OCI-LY7 (cell line): ENCODE data around the gene GALNT5. TPM values are rescaled to one million over a fixed set of nuclear protein-coding genes. Genes with fewer than 3 reads are reported as not detected.

Experiments used
- BruUV-seq: library from RNA; stranded (reverse); fragments of 400-500 nt; replicated peaks from 2 replicates; lab custom pipeline; 2021; lab: Mats Ljungman, UMichigan
- CTCF ChIA-PET: fragments of 300-600 bp; sonication (Branson Sonifier 250); formaldehyde crosslinking; loops from one replicate; lab custom pipeline; 2022; ENCODE audit warnings: antibody characterized with exemption; ENCODE audit not compliant: unreplicated experiment; lab: Charles Lee
- POLR2A ChIA-PET: fragments of 300-600 bp; sonication (Branson Sonifier 250); formaldehyde crosslinking; loops from one replicate; lab custom pipeline; 2022; ENCODE audit warnings: antibody characterized with exemption; lab: Charles Lee
- DNase-seq: peaks from one replicate; pipeline ENCODE4 v3.0.0-alpha.2; 2015; ENCODE audit warnings: low spot score
- H2AFZ ChIP-seq: fragments of 200-600 bp; sonication (generic), shearing (Covaris generic); 2 replicates; pipeline ENCODE4 v1.6.1; 2014; ENCODE audit warnings: mild to moderate bottlenecking, antibody characterized with exemption, low read length, moderate library complexity
- H3K27ac ChIP-seq: fragments of 200-600 bp; sonication (generic); 2 replicates; pipeline ENCODE4 v1.5.1; 2014; ENCODE audit warnings: mixed run types, low read depth, mild to moderate bottlenecking, moderate library complexity, low read length, inconsistent platforms; ENCODE audit not compliant: poor library complexity, severe bottlenecking
- H3K36me3 ChIP-seq: fragments of 200-600 bp; sonication (generic); 2 replicates; pipeline ENCODE4 v1.6.1; 2014; ENCODE audit warnings: mild to moderate bottlenecking, antibody characterized with exemption, low read length, moderate library complexity, mixed read lengths; ENCODE audit not compliant: insufficient read depth
- H3K4me1 ChIP-seq: fragments of 200-600 bp; sonication (generic); 2 replicates; pipeline ENCODE4 v1.5.1; 2014; ENCODE audit warnings: mild to moderate bottlenecking, low read length; ENCODE audit not compliant: insufficient read depth, poor library complexity, severe bottlenecking
- H3K4me2 ChIP-seq: fragments of 200-600 bp; sonication (generic); 2 replicates; pipeline ENCODE4 v1.6.1; 2014; ENCODE audit warnings: mild to moderate bottlenecking, low read length
- H3K4me3 ChIP-seq: fragments of 200-600 bp; sonication (generic); 2 replicates; pipeline ENCODE4 v1.5.1; 2014; ENCODE audit warnings: mild to moderate bottlenecking, low read depth, low read length; ENCODE audit not compliant: poor library complexity, severe bottlenecking
- H3K79me2 ChIP-seq: fragments of 200-600 bp; sonication (generic); 2 replicates; pipeline ENCODE4 v1.6.1; 2016; ENCODE audit warnings: low read depth, mild to moderate bottlenecking, low read length, moderate library complexity, mixed read lengths; ENCODE audit not compliant: insufficient read depth
- H3K9me2 ChIP-seq: fragments of 200-600 bp; sonication (generic); 2 replicates; pipeline ENCODE4 v1.6.1; 2016; ENCODE audit warnings: mild to moderate bottlenecking, low read length, mixed read lengths; ENCODE audit not compliant: insufficient read depth
- H3K9me3 ChIP-seq: fragments of 200-600 bp; sonication (generic); 2 replicates; pipeline ENCODE4 v1.6.1; 2014; ENCODE audit warnings: mild to moderate bottlenecking, mixed run types, low read length, mixed read lengths
- H4K20me1 ChIP-seq: fragments of 200-600 bp; sonication (generic); 2 replicates; pipeline ENCODE4 v1.6.1; 2014; ENCODE audit warnings: mild to moderate bottlenecking, antibody characterized with exemption, low read length, moderate library complexity, mixed read lengths; ENCODE audit not compliant: insufficient read depth
- CTCF ChIP-seq: fragments of 200-600 bp; sonication (generic); conservative IDR thresholded peaks from 2 replicates; pipeline ENCODE4 v1.5.1; 2014; ENCODE audit warnings: mild to moderate bottlenecking, antibody characterized with exemption, low read length, moderate library complexity, mixed read lengths
- EZH2phosphoT487 ChIP-seq: fragments of 200-600 bp; sonication (generic); IDR thresholded peaks from 2 replicates; pipeline ENCODE4 v1.6.1; 2018; ENCODE audit warnings: low read depth, borderline replicate concordance, mild to moderate bottlenecking, mixed run types, antibody characterized with exemption, low read length, moderate library complexity, mixed read lengths
- intact Hi-C: fragments of 100-400 bp; cut with micrococcal nuclease; formaldehyde crosslinking; loops from one replicate; pipeline ENCODE4 v1.10.0; 2022; ENCODE audit not compliant: unreplicated experiment
- total RNA-seq, 2 experiments: library from RNA; depleted of rRNA in 1 of 2; stranded (reverse); fragments of >200 nt in 1 of 2; shearing (Covaris generic) in 1 of 2; gene quantifications; 2 replicates each; pipeline ENCODE4 v1.2.3, GENCODE V29; 2014 to 2022

Gene GALNT5
- total RNA-seq, 2 experiments from 2014 or later = not detected

GRCh38 chr2:157227592-157227991 is 29.9 kb upstream of the GALNT5 start:
- H3K4me1 ChIP-seq = no peaks in the 10 kb centered on the region
- no TSS peak for BruUV-seq
- TF ChIP-seq EZH2phosphoT487 = no peak
- no peak for TF ChIP-seq CTCF
- intact Hi-C loops = no loop called here
- H3K4me3 ChIP-seq = no peak overlapping the region
- POLR2A ChIA-PET = no interaction called here
- H3K9me2 ChIP-seq = no peaks in the 10 kb centered on the region
- no peak overlapping the region for H3K27ac ChIP-seq
- DNase-seq = no peak
- CTCF ChIA-PET = no interaction called here
- H2AFZ ChIP-seq = no peak overlapping the region
- H4K20me1 ChIP-seq = no peaks in the 10 kb centered on the region
- H3K4me2 ChIP-seq = no peak overlapping the region
- H3K36me3 ChIP-seq = no peaks in the 10 kb centered on the region
- H3K79me2 ChIP-seq = no peaks in the 10 kb centered on the region
- H3K9me3 ChIP-seq = no peaks in the 10 kb centered on the region

- Histone ChIP-seq H3K4me2 (no peak overlapping the region), H3K9me3 (no peaks in the 10 kb centered on the region), H2AFZ (no peak overlapping the region), H3K4me1 (no peaks in the 10 kb centered on the region), H3K9me2 (no peaks in the 10 kb centered on the region), H3K27ac (no peak overlapping the region), H3K79me2 (no peaks in the 10 kb centered on the region), H3K4me3 (no peak overlapping the region), H3K36me3 (no peaks in the 10 kb centered on the region), H4K20me1 (no peaks in the 10 kb centered on the region)
- BruUV-seq = no TSS peak
- no peak for DNase-seq
- ChIA-PET CTCF (no interaction called here), POLR2A (no interaction called here)
- TF ChIP-seq EZH2phosphoT487 (no peak), CTCF (no peak)
- intact Hi-C loops = no loop called here
Measured at GRCh38 chr2:157228946-157229345, 28.6 kb upstream of the GALNT5 start.

DNA sequence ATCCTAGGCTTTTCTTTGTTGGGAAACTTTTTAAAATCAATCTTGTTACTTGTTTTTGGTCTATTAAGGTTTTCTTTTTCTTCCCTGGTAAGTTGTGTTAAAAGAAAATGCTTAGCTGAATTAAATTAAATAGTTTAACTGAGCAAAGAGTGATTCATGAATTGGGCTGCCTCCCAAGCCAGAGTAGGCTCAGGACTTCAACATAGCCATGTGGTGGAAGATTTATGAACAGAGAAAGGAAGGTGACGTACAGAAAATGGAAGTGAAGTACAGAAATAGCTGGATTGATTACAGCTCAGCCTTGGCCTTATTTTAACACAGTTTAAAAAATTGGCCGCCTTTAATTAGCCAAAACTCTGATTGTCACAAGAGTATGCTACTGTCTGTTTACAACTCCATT is 27.9 kb upstream of the GALNT5 start:
- CTCF ChIA-PET = no interaction called here
- TF ChIP-seq CTCF = no peak
- no peak for TF ChIP-seq EZH2phosphoT487

More for the DNA sequence above, 27.9 kb upstream of the GALNT5 start:
- H3K9me3 ChIP-seq = no peaks in the 10 kb centered on the region
- DNase-seq = no peak
- H3K4me1 ChIP-seq = no peaks in the 10 kb centered on the region
- POLR2A ChIA-PET = interaction anchor here (1.0 kb wide), 1 partner anchor 23 kb away, joined by 3 read pairs; no protein-coding TSS in a partner anchor
- H2AFZ ChIP-seq = no peak overlapping the region
- H3K36me3 ChIP-seq = no peaks in the 10 kb centered on the region
- no peaks in the 10 kb centered on the region for H4K20me1 ChIP-seq
- BruUV-seq = no TSS peak
- no peak overlapping the region for H3K4me2 ChIP-seq
- intact Hi-C loops = no loop called here
- H3K27ac ChIP-seq = no peak overlapping the region
- no peaks in the 10 kb centered on the region for H3K79me2 ChIP-seq
- no peaks in the 10 kb centered on the region for H3K9me2 ChIP-seq
- no peak overlapping the region for H3K4me3 ChIP-seq
